NT2/D1 (cell line): ENCODE data around the gene SLC35A4.

Source experiments
- YY1 ChIP-seq: IDR thresholded peaks from 2 replicates; pipeline ENCODE4 v1.6.1; 2011; ENCODE audit not compliant: insufficient read length, insufficient read depth
- ZNF274 ChIP-seq: IDR thresholded peaks from 2 replicates; pipeline ENCODE4 v1.6.1; 2011; ENCODE audit warnings: mild to moderate bottlenecking, low read depth, low read length

- no peak for TF ChIP-seq YY1
- no peak for TF ChIP-seq ZNF274
Observed at GRCh38 chr5:140611020-140611521, 46.4 kb downstream of the SLC35A4 start.
